C4-2B (cell line): ENCODE measurements around the gene AUH.

ENCODE experiments used
- ZFX ChIP-seq: fragments of 450-650 bp; IDR thresholded peaks from 2 replicates; pipeline ENCODE4 v1.6.1; 2017
- TF ChIP-seq, protein P1 (sequence below): fragments of 450-650 bp; conservative IDR thresholded peaks from 2 replicates; pipeline ENCODE4 v1.5.1; 2017; ENCODE audit warnings: mild to moderate bottlenecking

DNA sequence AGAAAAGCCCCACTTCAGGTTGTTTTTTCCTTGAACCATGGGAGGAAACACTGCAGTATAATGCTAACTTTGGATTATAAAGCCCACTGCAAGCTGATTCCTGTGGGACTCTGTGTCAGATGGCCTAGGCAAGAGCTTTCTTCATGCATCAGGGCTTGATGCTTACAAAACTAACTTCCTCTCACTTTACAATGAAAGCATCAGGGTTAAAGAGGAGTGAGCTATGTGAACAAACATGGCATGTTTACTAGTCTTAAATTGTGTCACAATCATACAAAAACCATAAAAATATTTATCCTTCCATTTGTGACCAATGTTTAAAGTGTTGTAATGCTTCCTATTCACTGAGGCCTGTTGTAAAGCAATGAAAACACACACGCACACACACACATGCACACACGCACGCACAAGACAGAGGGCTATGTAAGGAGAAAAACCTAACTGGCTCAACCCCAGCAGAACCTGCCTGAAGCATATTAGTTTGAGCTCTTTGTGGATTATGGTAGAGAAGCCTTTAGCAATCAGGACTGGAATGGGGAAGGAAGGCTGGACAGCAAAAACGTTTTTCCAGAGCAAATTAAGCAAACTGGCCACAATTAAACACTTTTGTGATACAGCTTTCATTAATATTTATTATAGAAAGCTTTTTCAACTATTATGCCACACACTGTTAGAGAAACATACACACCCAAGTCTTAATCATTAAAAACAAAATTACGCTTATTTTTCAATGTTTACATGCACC is 122.2 kb downstream of the AUH start:
- TF ChIP-seq, protein P1, sequence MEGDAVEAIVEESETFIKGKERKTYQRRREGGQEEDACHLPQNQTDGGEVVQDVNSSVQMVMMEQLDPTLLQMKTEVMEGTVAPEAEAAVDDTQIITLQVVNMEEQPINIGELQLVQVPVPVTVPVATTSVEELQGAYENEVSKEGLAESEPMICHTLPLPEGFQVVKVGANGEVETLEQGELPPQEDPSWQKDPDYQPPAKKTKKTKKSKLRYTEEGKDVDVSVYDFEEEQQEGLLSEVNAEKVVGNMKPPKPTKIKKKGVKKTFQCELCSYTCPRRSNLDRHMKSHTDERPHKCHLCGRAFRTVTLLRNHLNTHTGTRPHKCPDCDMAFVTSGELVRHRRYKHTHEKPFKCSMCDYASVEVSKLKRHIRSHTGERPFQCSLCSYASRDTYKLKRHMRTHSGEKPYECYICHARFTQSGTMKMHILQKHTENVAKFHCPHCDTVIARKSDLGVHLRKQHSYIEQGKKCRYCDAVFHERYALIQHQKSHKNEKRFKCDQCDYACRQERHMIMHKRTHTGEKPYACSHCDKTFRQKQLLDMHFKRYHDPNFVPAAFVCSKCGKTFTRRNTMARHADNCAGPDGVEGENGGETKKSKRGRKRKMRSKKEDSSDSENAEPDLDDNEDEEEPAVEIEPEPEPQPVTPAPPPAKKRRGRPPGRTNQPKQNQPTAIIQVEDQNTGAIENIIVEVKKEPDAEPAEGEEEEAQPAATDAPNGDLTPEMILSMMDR: no peak
- no peak for TF ChIP-seq ZFX
